Fibroblast of skin of right biceps (primary cell): Measurements from ENCODE around the gene ACO2.
"Not testable (repeated sequence)": the region's sequence is repeated elsewhere in the genome, so short reads cannot be mapped to it uniquely, and the experiment has no call there.

Experiments
- DNase-seq: peaks from one replicate; pipeline ENCODE4 v3.0.0-alpha.2; 2013

ACO2 gene

DNA sequence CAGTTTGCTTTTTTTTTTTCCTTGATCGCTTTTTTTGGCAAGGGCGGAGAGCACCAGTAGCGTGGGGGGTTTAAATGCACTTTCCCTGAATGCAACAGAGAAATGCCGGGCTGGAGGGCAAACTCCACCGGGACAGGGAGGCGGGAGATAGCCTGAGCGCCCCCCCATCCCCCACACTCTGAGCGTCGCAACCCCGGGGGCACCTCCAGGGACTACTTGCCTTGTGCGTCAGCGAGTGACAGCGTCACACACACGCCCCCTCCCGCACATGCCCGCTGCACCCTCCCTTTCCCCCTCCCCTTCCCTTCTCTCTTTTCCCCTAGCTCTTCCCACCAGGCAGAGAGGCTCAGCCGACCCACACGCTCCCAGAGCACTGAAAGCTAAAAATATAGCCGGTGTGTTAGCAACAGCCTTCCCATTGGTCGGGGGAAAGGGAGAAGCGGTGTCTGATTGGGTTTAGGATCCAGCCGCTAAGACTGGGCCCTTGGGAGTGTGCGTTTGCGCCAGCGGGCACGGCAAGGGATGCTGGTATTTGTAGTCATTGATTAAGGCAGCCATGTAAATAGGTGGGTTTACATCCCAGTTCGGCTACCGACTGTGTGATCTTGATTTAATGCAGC, 20.6 kb upstream of the ACO2 start:
- DNase-seq: peak; percentile 99

DNA sequence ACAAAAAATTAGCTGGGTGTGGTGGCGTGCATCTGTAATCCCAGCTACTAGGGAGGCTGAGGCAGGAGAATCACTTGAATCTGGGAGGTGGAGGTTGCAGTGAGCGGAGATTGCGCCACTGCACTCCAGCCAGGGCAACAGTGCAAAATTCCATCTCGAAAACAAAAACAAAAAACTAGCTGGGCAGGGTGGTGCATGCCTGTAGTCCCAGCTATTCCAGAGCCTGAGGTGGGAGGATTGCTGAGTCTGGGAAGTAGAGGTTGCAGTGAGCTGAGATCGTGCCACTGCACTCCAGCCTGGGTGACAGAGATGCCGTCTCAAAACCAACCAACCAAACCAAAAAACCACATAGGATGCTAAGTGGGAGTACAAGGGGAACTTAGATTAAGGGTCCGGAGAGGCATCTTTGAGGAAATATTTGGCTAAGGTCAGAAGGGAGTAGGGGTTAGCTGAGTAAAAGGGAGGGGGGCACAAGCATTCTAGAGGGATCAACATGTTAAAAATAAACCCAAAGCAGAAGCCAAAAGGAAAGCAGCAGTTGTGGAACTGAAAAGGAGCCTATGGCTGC, 10.7 kb upstream of the ACO2 start:
- no peak for DNase-seq

DNA sequence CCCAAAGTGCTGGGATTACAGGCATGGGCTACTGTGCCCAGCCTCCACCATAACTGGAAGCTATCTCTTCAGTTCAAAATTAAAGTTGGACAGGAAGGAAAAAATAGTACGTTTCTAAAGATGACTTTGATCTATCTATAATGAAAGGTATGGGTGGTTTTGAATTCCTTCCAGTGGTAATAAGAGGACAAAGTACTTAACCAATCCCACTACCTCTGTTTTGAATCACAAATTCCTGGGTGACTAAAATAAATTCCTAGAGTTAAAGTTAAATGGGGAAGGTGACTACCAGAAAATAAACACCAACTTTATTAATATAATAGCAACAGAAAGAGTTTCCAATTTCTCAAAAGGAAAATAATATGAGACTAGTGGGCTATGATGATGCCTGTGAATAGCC, 9.5 kb upstream of the ACO2 start:
- no peak for DNase-seq

DNA sequence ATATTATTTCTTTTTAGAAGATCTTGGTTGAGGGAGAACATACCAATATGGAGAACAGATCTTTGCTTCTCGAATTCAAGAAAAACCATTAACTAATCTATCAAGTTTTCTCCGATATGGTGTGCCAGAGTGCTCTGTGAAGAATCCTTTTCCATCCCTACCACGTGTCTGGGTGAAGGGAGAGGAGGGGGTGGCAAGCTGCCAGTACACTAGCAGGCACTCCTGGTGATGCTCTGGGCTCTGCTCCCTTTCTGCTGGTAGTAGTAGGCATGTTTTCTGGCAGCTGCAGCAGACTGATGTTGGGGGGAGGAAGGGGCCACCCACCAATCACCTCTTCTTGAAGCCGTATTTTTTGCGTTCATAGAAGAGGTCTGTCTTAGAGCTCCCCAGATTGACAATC, 8.8 kb upstream of the ACO2 start:
- DNase-seq: not testable (repeated sequence)

DNA sequence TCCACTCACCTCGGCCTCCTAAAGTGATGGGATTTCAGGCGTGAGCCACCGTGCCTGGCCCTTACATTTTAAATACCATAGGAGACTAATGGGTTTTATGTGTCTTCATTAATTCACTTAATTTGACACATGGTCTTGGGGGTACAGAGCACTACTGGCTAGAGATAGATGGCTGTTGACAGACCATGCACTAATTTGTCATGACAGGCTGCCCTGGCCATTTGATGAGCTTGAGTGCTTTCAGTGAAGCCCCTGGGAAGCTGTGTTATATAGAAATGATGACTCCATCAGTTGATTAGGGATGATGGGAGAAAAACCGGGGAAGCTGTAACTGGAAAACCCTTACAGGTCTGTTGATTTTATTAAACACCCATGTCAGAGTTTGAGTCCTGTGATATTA, 7.0 kb upstream of the ACO2 start:
- no peak for DNase-seq

DNA sequence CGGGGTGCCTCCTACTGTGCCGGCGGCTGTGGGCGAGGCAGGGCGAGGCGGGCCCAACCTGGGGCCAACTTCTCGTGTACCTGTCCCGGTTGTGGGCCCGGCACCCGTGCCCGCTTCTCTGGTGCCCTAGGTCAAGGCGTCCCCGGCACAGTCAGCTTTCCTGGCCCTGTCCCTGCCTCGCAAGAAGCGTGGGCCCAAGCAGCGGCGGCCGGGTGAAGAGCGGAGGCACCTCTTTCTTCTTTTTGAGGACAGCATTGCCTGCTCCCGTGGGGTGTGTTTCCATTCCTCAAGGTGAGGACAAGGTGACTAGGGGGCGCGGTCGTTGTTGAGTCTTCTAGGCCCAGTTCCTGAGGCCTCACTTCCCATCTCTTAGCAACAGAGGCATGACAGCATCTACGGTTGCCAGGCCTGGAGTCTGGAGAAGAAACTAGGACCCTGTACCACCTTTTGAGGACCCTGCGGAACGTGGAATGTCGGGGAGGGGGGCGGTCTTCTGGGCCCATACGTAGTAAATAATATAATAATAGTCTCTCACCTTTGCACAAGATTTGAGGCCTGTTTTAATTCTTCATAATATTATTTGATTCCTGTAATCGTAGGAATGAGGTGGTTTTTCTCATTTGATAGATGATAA, 418 bp downstream of the ACO2 start:
- DNase-seq: no peak

DNA sequence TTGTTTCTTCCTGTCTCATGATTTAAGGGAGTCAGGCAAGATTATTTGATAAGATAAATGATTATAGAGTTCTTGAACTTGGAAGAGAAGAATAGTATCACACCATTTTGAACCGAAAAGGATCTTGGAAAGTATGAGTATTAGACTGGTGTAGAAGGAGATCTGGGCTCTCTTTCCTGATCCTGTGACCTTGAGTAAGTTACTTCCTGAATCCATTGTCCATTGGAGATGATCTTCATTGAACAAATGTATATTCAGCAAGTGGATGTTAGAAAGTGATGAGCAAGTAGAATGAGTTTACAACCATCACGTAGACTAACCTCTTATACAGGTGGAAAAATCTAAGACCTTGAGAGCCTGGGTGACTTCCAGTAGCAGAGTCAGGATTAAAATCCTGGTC, 2.0 kb downstream of the ACO2 start:
- no peak for DNase-seq

DNA sequence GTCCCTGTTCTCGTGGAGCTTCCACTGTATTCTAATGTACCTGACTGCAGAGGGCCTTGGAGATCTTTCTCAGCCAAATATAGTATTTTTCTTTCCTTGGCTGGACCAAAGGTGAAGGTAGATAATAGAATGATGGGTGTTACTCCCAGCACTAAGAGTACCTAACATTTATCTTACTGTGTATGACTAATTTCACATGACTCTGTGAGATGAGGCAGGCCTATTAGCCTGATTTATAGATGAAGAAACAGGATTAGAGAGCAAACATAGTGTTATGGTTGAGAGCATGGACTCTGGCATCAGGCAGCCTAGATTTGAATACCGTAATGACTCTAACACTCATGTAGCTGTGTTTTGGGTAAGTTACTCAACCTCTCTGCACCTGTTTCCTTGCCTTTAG, 2.7 kb downstream of the ACO2 start:
- DNase-seq: no peak

DNA sequence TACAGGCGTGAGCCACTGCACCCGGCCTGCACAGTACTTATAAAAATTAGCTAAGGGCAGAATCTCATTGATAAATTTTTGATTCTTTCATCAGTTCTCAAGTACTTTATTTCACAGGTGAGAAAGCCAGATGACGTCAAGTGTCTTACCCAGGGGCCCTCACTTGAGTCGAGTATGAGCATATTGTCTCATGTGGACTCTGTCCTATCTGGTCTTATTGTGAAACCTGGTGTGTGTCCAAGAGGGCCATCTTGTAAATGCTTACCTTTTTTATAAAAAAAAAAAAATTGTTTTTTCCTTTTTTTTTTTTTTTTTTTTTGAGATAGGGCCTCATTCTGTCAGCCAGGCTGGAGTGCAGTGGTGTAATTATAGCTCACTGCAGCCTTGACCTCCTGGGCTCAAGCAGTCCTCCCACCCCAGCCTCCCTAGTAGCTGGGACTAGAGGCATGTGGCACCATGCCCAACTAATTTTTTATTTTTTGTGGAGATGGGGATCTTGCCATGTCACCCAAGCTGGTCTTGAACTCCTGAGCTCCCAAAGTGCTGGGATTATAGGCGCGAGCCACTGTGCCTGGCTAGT, 6.0 kb downstream of the ACO2 start:
- no peak for DNase-seq

DNA sequence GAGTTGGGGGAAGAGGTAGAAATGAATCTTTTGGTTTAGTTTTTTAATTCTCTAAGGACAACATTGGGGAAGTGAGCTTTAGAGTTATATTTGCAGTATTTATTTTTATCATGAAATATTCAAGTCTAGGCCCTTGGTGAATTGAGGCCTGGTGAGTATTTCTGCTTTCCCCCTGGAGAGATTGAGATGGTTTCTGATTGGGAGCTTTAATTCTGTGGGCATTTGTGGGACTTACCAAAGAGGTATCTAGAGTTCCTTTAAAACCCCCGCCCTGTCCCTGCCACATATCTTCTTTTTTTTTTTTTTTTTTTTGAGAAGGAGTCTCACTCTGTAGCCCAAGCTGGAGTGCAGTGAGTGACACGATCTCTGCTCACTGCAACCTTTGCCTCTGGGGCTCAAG, 9.6 kb downstream of the ACO2 start:
- no peak for DNase-seq

DNA sequence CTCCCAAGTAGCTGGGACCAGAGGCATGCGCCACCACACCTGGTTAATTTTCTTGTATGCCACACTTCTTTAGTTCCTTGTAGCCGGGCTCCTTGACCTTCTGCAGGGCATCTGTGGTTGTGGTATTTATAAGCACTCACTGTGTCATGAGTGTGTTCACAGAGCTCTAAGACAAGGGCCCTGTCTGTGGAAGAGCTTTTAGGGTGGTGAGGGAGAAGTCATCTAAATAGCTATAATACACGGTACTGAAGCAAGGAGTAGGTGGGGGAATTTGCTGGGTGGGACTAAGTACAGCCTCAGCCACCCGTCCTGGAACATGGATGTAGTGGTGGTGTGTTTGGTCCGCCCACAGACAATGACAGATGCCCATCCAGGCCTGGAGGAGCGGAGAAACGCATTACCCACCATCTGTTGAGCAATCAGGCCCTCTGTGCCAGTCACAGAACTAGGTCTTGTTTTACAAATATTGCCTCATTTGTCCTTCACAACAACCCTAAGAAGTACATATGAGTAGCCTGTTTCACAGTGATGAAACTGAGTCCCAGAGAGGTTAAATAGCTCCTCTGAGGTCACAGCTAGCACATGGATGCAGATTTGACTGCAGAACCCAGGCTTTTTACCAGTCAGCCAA, 10.1 kb downstream of the ACO2 start:
- no peak for DNase-seq

DNA sequence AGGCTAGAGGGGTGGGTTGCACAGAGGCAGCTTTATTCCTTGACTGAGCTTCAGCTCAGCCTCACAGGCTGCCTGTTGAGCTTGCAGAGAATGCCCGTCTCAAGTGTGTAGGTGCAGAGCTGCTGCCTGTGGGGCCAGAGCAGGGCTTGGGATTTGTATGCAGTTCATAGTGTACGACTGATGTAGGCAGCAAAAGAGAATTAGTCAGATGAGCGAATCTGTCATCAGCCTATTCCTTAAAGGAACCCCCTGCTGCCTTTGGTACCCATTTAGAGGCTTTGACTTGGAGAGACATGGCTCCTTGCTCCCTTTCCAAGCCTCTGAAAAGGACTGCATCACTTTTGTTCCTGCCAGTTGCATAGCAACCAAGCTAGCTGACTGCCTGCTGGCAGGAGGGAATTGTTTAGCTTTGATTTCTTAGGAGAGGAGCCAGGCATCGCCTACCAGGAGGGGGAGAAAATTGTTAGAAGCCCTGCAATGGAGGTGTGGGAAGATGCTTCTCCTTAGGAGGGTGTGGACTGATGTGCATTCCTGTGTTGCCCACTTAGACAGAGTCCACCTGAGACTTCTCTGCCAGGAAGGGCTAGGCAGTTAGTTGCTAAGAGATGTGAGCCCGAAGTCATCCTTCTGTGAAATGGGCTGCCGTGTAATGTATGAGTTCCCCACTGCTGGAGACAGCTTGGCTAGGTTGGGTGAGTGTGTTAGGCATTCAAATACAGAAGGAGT, 10.9 kb downstream of the ACO2 start:
- DNase-seq: peak; percentile 55

DNA sequence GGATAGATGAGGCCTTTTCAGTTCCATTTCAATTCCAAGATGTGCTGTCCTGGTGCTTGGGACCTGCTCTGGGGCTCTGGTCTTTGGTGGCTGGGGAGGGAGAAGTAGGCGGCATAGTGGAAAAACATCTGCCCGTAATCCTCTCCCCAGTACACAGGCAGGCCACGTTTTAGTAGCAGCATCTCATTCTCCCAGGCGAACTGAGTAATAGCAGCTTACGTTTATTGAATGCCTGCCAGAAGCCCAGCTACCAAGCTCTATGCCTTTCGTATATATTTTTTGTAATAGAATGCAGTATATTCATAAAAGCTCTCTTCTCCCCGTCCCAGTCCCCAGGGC, 11.4 kb downstream of the ACO2 start:
- DNase-seq: peak; percentile 75

DNA sequence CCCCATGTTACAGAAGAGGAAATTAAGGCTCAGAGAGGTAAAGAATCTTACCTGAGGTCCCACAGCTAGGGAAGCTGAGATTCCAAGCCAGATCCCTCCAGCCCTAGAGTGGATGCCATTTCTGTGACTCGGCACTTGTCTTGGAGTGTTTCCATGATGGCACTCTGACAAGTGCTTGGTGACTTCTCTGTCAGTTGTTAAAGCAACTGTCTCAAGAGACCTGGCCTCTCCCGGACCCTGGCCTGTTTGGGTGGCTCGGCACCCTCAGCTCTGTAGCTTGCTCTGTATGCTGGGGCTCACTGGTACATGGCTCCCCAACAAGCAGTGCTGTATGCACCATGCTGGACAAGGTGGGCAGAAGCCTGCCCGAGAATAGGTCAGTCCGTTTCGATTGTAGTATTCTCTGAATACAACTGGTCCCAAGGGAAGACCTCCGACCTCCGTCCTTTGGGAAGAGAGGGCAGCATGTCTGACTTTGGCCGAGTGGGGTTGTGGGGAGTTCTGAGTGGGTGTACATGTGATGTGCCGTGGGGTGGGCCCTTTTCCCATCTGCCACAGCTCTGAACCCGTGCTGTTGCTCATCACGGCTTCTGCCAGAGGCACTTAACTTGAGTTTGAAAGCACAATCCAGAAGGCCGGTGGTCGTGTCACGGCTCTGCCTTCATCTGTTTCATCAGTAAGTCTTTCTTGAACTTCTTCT, 12.4 kb downstream of the ACO2 start:
- peak; percentile 65 for DNase-seq

DNA sequence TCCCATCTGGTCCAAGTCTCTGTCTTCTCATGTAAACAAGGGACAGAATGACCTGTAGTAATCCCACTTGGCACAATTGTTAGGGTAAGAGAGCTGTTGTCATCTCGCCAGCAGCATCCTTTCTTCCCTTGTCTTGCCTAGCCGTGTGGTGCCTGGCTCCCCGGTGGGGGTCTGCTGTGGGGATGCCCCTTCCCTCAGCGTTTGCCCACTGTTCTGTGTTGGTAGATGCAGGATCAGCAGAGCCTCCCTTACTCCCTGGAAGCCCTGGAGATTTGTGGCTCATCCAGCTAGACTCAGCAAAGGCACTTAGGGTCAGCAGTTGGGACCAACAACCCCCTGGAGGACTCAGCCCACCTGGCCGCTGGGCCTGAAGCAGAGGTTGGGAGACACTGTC, 13.0 kb downstream of the ACO2 start:
- no peak for DNase-seq

DNA sequence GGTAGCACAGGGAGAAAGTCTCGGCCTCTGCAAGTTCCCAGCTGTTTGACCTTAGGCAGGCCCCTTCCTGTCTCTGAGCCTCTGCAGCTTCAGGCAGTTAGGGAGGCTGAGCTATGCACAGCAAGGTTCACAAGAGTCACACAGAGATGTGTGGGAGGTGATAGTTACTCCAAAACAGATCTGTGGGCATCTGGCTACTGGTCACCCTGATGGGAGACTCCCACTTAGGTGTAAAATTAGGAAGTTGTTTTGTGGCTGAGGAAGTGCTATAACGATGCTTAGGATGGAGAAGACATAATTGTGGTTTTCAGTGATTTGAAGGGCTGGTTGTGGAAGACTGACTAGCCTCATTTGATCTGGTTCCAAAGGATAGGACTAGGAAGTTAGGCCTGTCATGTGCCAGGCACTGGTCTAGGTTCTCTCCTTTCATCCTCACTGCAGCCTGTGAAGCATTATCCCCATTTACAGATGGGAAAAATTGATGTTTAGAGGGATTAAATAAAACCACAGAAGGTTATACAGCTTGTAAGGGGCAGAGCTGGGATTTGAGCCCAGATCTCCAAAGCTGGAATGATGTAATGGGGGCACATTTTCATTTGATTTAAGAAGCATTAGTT, 13.5 kb downstream of the ACO2 start:
- DNase-seq: peak; percentile 44

DNA sequence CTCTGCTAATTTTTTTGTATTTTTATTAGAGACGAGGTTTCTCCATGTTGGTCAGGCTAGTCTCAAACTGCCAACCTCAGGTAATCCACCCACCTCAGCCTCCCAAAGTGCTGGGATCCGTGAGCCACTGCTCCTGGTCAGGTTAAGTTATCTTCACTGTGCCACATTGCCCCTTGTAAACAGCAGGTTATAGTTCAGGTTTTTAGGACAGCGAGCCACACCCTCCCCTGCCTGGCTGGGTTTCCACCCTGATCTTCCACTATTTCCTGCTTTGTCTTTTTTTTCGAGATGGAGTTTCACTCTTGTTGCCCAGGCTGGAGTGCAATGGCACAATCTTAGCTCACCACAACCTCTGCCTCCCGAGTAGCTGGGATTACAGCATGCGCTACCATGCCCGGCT, 16.1 kb downstream of the ACO2 start:
- no peak for DNase-seq

DNA sequence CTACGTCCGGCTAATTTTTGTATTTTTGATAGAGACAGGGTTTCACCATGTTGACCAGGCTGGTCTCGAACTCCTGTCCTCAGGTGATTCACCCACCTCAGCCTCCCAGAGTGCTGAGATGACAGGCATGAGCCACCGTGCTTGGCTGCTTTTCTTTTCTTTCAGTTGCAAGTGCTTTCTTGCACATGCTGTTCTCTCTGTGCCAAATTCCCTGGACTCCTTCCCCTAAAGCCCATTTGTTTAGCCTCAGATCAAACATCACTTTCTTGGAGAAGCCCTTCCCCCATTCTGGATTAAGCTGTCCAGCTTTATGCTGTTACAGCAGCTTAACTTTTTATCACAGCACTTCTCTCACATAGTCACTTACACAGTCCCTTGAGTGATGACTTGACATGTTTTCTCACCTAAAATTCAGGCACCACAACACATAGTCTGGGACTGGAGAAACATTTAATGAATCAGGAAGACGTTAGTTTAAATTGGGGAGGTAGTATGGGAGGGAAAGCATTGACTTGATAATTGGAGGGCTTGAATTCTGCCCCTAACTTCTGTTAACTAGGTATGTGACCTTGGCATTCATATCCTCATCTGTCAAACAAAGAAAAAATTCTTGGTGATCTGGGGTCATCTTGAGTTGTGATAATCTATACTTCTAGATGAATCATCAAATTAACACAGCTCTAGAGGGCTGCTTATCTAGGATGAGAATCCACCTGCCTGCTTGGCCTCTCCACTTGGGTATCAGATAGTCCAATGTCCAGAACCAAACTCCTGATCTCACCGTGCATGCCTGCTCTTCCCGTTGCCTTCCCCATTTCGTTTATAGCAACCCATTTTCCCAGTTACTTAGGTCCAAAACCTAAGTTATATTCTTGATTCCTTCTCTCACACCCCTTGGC, 18.4 kb downstream of the ACO2 start:
- DNase-seq: no peak

DNA sequence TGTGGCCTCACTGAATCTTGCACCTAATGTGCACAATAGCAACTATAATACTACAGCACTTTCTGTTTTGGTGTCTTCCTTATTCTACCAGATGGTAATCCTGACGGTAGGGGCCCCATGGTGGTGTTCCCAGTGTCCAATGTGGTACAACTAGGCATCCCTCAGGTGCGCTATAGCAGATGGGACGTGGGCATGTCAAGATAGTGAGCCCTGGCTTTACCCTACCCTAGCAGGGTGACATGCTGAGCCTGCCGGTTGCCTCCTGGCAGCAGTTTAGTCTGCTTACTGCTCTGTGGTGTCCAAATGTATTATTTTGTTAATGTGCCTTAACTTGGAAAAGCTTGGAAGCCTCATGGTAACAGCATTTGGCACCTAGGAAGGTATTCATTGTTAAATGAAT, 19.2 kb downstream of the ACO2 start:
- no peak for DNase-seq

DNA sequence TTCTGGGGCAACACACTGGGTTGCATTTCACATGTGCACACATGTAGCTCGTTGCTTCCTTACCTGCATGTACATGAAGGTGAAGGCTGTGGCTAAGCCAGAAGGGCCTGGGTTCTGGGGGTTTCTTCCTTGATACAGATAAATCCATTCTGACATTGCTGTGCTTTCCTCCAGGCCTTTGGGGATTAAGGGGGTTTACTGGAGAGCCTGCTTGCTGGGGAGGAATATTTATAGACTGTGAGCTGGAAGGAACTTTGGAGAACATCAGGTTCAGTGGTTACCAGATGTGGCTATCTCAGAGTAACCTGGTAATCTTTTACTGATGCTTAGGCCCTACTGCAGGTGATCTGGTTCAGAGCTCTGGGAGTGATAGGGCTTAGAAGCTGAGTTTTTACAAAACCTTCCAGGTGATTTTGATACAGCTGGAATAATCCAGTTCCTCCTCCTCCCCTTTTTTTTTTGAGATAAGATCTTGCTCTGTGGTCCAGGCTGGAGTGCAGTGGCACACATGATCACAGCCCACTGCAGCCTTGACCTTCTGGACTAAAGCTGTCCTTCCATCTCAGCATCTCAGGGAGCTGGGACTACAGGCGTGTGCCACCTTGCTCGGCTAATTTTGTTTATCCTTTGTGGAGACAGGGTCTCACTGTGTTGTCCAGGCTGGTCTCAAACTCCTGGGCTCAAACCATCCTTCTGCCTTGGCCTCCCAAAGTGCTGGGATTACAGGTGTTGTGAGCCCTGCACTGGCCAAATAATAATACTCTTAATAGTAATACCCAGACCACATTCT, 19.9 kb downstream of the ACO2 start:
- no peak for DNase-seq
